ENCODE measurements around the gene AHRR.

- TF ChIP-seq CTCF (IDR thresholded peaks at IDR 0.05), result no peak
- no peak for TF ChIP-seq POLR2AphosphoS5 (IDR thresholded peaks at IDR 0.05)
Observed at GRCh38 chr5:464446-464842, 142.9 kb downstream of the AHRR start.
